Measurements from ENCODE around the gene E2F3. TPM values are rescaled to one million over a fixed set of nuclear protein-coding genes. Genes with fewer than 3 reads are reported as not detected.
A peak's percentile ranks its signal among the peaks of the same experiment; 100 is the strongest.

Gene E2F3
- 1 to 10 TPM; 3.5 to 5.1 (median 4.0) TPM for total RNA-seq

DNA sequence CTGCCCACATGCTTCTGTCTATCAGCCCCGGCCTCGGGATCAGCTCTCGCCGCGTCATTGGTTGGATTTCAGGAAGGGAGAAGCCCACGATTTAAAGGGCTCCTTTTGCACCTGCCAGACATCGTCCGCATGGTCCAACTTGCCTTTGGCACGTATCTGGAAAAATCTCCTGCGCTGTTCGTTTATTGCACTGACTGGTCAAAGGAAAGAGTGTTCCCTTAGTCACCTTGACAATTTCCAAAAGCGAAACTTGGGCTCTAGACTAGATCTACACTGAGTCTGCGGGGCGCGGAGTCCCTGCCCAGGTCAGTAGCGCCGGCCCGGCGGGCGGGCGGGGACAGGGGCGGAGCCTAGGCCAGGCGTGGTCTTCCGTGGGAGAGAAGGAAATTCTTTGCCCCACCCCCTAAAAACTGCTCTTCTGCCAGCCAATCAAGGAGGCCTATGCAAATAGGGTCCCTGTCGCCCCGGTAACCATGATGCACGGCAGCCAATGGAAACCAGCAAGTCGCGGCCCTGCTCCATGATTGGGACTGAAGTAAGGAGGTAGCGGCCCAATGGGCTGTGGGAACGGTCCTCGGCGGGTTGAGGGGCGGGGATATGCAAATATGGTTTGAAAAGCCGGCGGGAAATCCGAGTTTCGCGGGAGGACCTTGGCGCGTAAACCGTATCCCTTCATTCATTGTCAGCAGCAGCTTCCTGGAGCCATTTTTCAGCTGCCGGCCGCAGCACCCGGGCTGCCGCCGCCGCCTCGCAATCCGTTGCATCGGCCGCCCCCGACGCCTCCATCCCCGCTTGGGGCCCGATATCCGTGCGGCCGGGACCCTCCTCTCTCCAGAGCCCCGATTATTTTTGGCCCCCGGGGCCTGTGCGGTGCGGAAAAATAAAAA is at the start of gene E2F3:
Gene E2F3 (plus strand): TSS at position 675 of the 887 bp plus-strand sequence. CDS start 354 bp downstream, outside the sequence.
- no peak for TF ChIP-seq CTCF (IDR thresholded peaks at IDR 0.05)
- peak in 1 of 2 donors; percentile 38 for TF ChIP-seq POLR2A (IDR thresholded peaks at IDR 0.05)
- TF ChIP-seq EP300 (IDR thresholded peaks at IDR 0.05), result peak in 1 of 2 donors; percentile 79
- Histone ChIP-seq H3K27me3 (no peaks in the 10 kb centered on the region), H3K9me3 (no peaks in the 10 kb centered on the region), H3K4me1 (peaks cover 0 to 22% (median 5%) of the 10 kb centered on the region in 4 donors), H3K4me3 (peak within 1 kb of the TSS; percentile 52 to 80 (median 60)), H3K27ac (peak within 1 kb of the TSS; percentile 77 to 91 (median 88)), H3K36me3 (no peaks in the 10 kb centered on the region)
- WGBS, 2 donors, result 0 to 1% methylated on average over 61 to 63 of the region's 63 CpGs
- peak; percentile 99 for DNase-seq (ENCODE audit: low spot score in 2 of 2)

DNA sequence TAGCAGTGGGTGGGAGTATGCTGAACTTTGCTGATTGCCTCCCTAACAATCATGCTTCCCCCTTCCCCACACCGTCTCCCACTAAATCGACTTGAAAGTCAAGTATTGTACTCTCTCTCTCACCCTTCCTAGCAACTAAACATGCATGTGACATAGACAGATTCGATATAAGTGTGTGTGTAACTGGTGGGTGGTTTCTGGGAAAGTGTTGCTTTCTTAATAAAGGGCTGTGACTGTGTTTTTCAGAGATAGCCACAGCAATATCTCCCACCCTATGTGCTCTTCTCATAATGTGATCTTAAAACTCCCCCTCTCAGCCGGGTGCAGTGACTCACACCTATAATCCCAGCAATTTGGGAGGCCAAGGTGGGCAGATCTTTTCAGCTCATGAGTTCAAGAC is 49.3 kb upstream of the E2F3 start:
- Histone ChIP-seq H3K4me3 (no peak overlapping the region), H3K36me3 (no peaks in the 10 kb centered on the region), H3K4me1 (no peaks in the 10 kb centered on the region), H3K9me3 (peaks cover 0 to 16% (median 2%) of the 10 kb centered on the region in 4 donors), H3K27me3 (no peaks in the 10 kb centered on the region), H3K27ac (no peak overlapping the region)
- TF ChIP-seq CTCF (IDR thresholded peaks at IDR 0.05) (no peak), EP300 (IDR thresholded peaks at IDR 0.05) (no peak)
- 72 to 74% methylated on average over 4 of the region's 4 CpGs for WGBS, 2 donors
- DNase-seq (ENCODE audit: low spot score in 2 of 2), result no peak

DNA sequence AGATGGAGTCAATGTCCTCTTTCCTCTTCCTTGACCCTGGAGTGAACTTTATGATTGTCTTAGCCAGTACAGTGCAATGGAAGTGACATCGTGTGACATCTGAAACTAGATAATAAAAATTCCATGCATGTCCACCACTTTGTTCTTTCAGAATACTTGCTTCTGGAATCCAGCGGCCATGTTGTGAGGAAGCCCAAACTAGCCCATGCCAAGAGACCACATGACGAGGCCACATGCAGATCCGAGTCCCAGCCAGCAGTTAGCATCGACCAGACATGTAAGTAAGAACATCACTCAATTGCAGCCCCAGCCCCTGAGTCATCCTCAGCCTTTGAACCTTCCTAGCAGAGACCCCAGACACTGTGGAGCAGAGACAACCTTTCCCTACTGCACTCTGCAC is 48.5 kb upstream of the E2F3 start:
- DNase-seq (ENCODE audit: low spot score in 2 of 2), result no peak
- WGBS, 2 donors, result 85 to 89% methylated on average over 5 of the region's 5 CpGs
- Histone ChIP-seq H3K27ac (no peak overlapping the region), H3K9me3 (peaks cover 0 to 15% (median 2%) of the 10 kb centered on the region in 4 donors), H3K27me3 (no peaks in the 10 kb centered on the region), H3K4me3 (no peak overlapping the region), H3K4me1 (no peaks in the 10 kb centered on the region), H3K36me3 (no peaks in the 10 kb centered on the region)
- no peak for TF ChIP-seq POLR2A (IDR thresholded peaks at IDR 0.05)
- no peak for TF ChIP-seq CTCF (IDR thresholded peaks at IDR 0.05)

DNA sequence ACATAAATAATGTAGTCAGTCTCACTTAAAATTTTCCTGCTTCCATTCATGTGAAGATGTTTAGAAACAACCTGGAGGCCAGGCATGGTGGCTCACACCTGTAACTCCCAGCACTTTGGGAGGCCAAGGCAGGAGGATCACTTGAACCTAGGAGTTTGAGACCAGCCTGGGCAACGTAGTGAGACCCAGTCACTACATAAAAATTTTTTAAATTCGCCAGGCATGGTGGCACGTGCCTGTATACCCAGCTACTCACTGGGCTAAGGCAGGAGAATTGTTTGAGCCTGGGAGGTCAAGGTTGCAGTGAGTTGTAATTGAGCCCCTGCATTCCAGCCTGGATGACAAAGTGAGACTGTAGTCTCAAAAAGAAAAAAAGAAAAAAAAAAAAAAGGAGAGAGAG is 47.3 kb upstream of the E2F3 start:
- Histone ChIP-seq H3K36me3 (no peaks in the 10 kb centered on the region), H3K4me1 (no peaks in the 10 kb centered on the region), H3K27me3 (no peaks in the 10 kb centered on the region), H3K9me3 (peaks cover 0 to 15% (median 2%) of the 10 kb centered on the region in 4 donors), H3K27ac (no peak overlapping the region), H3K4me3 (no peak overlapping the region)
- WGBS, 2 donors, result 68 to 88% methylated on average over 3 of the region's 3 CpGs
- DNase-seq (ENCODE audit: low spot score in 2 of 2), result no peak
- no peak for TF ChIP-seq CTCF (IDR thresholded peaks at IDR 0.05)
- no peak for TF ChIP-seq EP300 (IDR thresholded peaks at IDR 0.05)
- TF ChIP-seq POLR2A (IDR thresholded peaks at IDR 0.05), result no peak

DNA sequence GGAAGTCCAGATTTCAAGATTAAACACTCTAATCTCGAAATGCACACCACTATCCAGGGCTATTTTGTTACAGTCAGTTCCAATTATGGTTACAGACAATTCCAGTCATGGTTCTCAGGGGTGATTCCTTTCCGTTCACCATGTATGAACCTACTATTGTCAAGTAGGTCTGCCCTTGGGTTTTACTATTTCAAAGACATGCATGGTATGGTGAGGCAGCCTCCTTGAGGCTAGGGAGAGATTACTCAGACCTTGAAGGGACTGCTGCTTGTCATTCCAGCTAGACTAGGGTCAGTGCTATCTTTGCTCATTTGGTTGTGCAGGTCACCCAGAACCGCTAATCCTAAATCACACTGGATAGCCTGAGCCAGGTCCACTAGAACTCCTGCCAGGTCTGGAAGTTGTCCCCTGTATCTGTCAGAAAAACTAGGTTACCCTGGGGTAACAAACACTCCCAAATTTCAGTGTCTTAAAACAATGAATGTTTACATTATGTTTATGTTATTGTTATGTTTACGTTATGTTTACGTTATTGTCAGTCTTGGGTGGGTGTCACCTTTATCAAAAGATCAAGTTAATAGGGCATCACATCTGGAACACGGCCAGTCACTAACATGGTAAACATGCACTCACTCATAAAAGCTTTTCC is 41.1 kb upstream of the E2F3 start:
- H3K4me1 ChIP-seq, result no peaks in the 10 kb centered on the region
- 82 to 90% methylated on average over 6 of the region's 6 CpGs for WGBS, 2 donors
- H3K9me3 ChIP-seq, result peaks cover 0 to 6% (median 0%) of the 10 kb centered on the region in 4 donors
- no peak for DNase-seq (ENCODE audit: low spot score in 2 of 2)
- H3K27me3 ChIP-seq, result no peaks in the 10 kb centered on the region
- no peak for TF ChIP-seq EP300 (IDR thresholded peaks at IDR 0.05)
- no peak for TF ChIP-seq CTCF (IDR thresholded peaks at IDR 0.05)
- no peak for TF ChIP-seq POLR2A (IDR thresholded peaks at IDR 0.05)
- H3K4me3 ChIP-seq, result no peak overlapping the region
- H3K27ac ChIP-seq, result no peak overlapping the region
- no peaks in the 10 kb centered on the region for H3K36me3 ChIP-seq
